SK-N-SH treated with all-trans-retinoic acid at 6 μM for 48 hours (cell line): Measurements from ENCODE around the gene CAMSAP2.

Experiments used
- ATAC-seq: fragments of 200-7000 bp; cut with Tn5 transposase; 3 replicates; pipeline ENCODE4 v1.9.1; 2020; ENCODE audit warnings: mild to moderate bottlenecking, moderate library complexity
- ARNTL ChIP-seq: fragments of 450-650 bp; formaldehyde crosslinking; IDR thresholded peaks from 2 replicates; pipeline ENCODE4 v1.5.0; 2020; ENCODE audit warnings: low read depth, mild to moderate bottlenecking, moderate library complexity, borderline replicate concordance
- ESRRG ChIP-seq: fragments of 250-450 bp; sonication (Bioruptor Pico); IDR thresholded peaks from 2 replicates; pipeline ENCODE4 v1.6.1; 2021; ENCODE audit warnings: mild to moderate bottlenecking
- GLIS3 ChIP-seq: fragments of 250-450 bp; sonication (Bioruptor Pico); IDR thresholded peaks from 2 replicates; pipeline ENCODE4 v1.5.0; 2020; ENCODE audit warnings: mild to moderate bottlenecking, moderate library complexity
- ISL1 ChIP-seq: fragments of 250-450 bp; sonication (Bioruptor Pico); IDR thresholded peaks from 2 replicates; pipeline ENCODE4 v2.1.2; 2022; ENCODE audit warnings: mild to moderate bottlenecking, moderate library complexity
- OSR1 ChIP-seq: fragments of 250-450 bp; sonication (Bioruptor Pico); IDR thresholded peaks from 2 replicates; pipeline ENCODE4 v1.8.0; 2022; ENCODE audit warnings: moderate library complexity, mild to moderate bottlenecking, inconsistent platforms
- PPARA ChIP-seq: fragments of 250-450 bp; sonication (Bioruptor Pico); IDR thresholded peaks from 2 replicates; pipeline ENCODE4 v1.5.0; 2020; ENCODE audit warnings: mild to moderate bottlenecking, borderline replicate concordance
- RARB ChIP-seq: fragments of 250-450 bp; sonication (Bioruptor Pico); IDR thresholded peaks from 2 replicates; pipeline ENCODE4 v1.8.0; 2021; ENCODE audit warnings: mild to moderate bottlenecking, moderate library complexity
- SNAI2 ChIP-seq: fragments of 250-450 bp; sonication (Bioruptor Pico); IDR thresholded peaks from 2 replicates; pipeline ENCODE4 v1.5.0; 2020; ENCODE audit warnings: mild to moderate bottlenecking, moderate library complexity
- TCF4 ChIP-seq: fragments of 250-450 bp; sonication (Bioruptor Pico); IDR thresholded peaks from 2 replicates; pipeline ENCODE4 v1.8.0; 2021; ENCODE audit warnings: mild to moderate bottlenecking, moderate library complexity, borderline replicate concordance
- TOX ChIP-seq: fragments of 250-450 bp; sonication (Bioruptor Pico); IDR thresholded peaks from 2 replicates; pipeline ENCODE4 v1.8.0; 2021; ENCODE audit warnings: mild to moderate bottlenecking, moderate library complexity, borderline replicate concordance
- ZC3H10 ChIP-seq: fragments of 250-450 bp; sonication (Bioruptor Pico); IDR thresholded peaks from 2 replicates; pipeline ENCODE4 v1.5.1; 2021; ENCODE audit warnings: mild to moderate bottlenecking, moderate library complexity
- ZFP3 ChIP-seq: fragments of 250-450 bp; sonication (Bioruptor Pico); IDR thresholded peaks from 2 replicates; pipeline ENCODE4 v1.5.0; 2020; ENCODE audit warnings: mild to moderate bottlenecking, moderate library complexity
- ZFP30 ChIP-seq: fragments of 450-650 bp; formaldehyde crosslinking; IDR thresholded peaks from 2 replicates; pipeline ENCODE4 v1.5.0; 2022; ENCODE audit warnings: mild to moderate bottlenecking, moderate library complexity
- ZNF565 ChIP-seq: fragments of 450-650 bp; formaldehyde crosslinking; conservative IDR thresholded peaks from 2 replicates; pipeline ENCODE4 v1.5.0; 2020; ENCODE audit warnings: low read depth, mild to moderate bottlenecking, moderate library complexity
- ZNF70 ChIP-seq: fragments of 450-650 bp; formaldehyde crosslinking; IDR thresholded peaks from 2 replicates; pipeline ENCODE4 v1.5.0; 2020; ENCODE audit warnings: mild to moderate bottlenecking, moderate library complexity
- ZNF8 ChIP-seq: fragments of 450-650 bp; formaldehyde crosslinking; IDR thresholded peaks from 2 replicates; pipeline ENCODE4 v1.5.0; 2020; ENCODE audit warnings: mild to moderate bottlenecking, moderate library complexity
- TF ChIP-seq, protein P1 (sequence below): fragments of 250-450 bp; sonication (Bioruptor Pico); IDR thresholded peaks from 2 replicates; pipeline ENCODE4 v1.8.0; 2020; ENCODE audit warnings: mild to moderate bottlenecking, moderate library complexity, borderline replicate concordance
- TF ChIP-seq, protein P2 (sequence below): fragments of 250-450 bp; sonication (Bioruptor Pico); IDR thresholded peaks from 2 replicates; pipeline ENCODE4 v1.5.1; 2021; ENCODE audit warnings: mild to moderate bottlenecking, moderate library complexity
- TF ChIP-seq, protein P3 (sequence below): fragments of 250-450 bp; sonication (Bioruptor Pico); IDR thresholded peaks from 2 replicates; pipeline ENCODE4 v1.5.0; 2020; ENCODE audit warnings: mild to moderate bottlenecking, moderate library complexity
- TF ChIP-seq, protein P4 (sequence below): fragments of 250-450 bp; sonication (Bioruptor Pico); IDR thresholded peaks from 2 replicates; pipeline ENCODE4 v1.8.0; 2021; ENCODE audit warnings: low read depth, mild to moderate bottlenecking, moderate library complexity, borderline replicate concordance
- TF ChIP-seq, protein P5 (sequence below): fragments of 250-450 bp; sonication (Bioruptor Pico); IDR thresholded peaks from 2 replicates; pipeline ENCODE4 v1.5.1; 2020; ENCODE audit warnings: low read depth, mild to moderate bottlenecking, moderate library complexity

CAMSAP2 gene

DNA sequence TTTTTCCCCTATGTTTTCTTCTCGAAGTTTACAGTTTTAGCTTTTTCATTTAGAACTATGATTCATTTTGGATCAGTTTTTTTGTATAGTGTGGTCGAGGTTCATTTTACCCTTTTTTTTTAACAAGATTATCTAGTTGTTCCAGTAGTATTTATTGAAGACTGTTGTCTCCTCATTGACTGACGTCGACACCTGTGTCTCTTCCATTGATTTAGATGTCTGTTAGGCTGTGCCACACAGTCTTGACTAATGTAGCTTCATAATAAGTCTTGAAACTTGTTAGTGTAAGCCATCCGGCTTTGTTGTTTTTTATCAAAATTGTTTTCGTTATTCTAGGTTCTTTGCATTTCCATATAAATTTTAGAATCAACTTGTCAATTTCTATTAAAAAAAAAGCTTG, 45.2 kb downstream of the CAMSAP2 start:
- ATAC-seq: no peak
- TF ChIP-seq ZNF70 (CRISPR knock-in tag) (no peak), PPARA (CRISPR knock-in tag) (no peak), ZNF565 (CRISPR knock-in tag) (no peak), ZFP3 (CRISPR knock-in tag) (no peak), ZC3H10 (CRISPR knock-in tag) (no peak), ZNF8 (no peak), TCF4 (CRISPR knock-in tag) (no peak), ZFP30 (no peak), OSR1 (CRISPR knock-in tag) (no peak), TOX (CRISPR knock-in tag) (no peak), RARB (CRISPR knock-in tag) (no peak), ESRRG (CRISPR knock-in tag) (no peak), ISL1 (CRISPR knock-in tag) (no peak), SNAI2 (no peak)
- TF ChIP-seq, protein P1, sequence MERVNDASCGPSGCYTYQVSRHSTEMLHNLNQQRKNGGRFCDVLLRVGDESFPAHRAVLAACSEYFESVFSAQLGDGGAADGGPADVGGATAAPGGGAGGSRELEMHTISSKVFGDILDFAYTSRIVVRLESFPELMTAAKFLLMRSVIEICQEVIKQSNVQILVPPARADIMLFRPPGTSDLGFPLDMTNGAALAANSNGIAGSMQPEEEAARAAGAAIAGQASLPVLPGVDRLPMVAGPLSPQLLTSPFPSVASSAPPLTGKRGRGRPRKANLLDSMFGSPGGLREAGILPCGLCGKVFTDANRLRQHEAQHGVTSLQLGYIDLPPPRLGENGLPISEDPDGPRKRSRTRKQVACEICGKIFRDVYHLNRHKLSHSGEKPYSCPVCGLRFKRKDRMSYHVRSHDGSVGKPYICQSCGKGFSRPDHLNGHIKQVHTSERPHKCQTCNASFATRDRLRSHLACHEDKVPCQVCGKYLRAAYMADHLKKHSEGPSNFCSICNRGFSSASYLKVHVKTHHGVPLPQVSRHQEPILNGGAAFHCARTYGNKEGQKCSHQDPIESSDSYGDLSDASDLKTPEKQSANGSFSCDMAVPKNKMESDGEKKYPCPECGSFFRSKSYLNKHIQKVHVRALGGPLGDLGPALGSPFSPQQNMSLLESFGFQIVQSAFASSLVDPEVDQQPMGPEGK: no peak
- TF ChIP-seq, protein P2, sequence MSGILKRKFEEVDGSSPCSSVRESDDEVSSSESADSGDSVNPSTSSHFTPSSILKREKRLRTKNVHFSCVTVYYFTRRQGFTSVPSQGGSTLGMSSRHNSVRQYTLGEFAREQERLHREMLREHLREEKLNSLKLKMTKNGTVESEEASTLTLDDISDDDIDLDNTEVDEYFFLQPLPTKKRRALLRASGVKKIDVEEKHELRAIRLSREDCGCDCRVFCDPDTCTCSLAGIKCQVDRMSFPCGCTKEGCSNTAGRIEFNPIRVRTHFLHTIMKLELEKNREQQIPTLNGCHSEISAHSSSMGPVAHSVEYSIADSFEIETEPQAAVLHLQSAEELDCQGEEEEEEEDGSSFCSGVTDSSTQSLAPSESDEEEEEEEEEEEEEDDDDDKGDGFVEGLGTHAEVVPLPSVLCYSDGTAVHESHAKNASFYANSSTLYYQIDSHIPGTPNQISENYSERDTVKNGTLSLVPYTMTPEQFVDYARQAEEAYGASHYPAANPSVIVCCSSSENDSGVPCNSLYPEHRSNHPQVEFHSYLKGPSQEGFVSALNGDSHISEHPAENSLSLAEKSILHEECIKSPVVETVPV (CRISPR knock-in tag): no peak
- TF ChIP-seq, protein P3, sequence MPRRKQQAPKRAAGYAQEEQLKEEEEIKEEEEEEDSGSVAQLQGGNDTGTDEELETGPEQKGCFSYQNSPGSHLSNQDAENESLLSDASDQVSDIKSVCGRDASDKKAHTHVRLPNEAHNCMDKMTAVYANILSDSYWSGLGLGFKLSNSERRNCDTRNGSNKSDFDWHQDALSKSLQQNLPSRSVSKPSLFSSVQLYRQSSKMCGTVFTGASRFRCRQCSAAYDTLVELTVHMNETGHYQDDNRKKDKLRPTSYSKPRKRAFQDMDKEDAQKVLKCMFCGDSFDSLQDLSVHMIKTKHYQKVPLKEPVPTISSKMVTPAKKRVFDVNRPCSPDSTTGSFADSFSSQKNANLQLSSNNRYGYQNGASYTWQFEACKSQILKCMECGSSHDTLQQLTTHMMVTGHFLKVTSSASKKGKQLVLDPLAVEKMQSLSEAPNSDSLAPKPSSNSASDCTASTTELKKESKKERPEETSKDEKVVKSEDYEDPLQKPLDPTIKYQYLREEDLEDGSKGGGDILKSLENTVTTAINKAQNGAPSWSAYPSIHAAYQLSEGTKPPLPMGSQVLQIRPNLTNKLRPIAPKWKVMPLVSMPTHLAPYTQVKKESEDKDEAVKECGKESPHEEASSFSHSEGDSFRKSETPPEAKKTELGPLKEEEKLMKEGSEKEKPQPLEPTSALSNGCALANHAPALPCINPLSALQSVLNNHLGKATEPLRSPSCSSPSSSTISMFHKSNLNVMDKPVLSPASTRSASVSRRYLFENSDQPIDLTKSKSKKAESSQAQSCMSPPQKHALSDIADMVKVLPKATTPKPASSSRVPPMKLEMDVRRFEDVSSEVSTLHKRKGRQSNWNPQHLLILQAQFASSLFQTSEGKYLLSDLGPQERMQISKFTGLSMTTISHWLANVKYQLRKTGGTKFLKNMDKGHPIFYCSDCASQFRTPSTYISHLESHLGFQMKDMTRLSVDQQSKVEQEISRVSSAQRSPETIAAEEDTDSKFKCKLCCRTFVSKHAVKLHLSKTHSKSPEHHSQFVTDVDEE (CRISPR knock-in tag): no peak

DNA sequence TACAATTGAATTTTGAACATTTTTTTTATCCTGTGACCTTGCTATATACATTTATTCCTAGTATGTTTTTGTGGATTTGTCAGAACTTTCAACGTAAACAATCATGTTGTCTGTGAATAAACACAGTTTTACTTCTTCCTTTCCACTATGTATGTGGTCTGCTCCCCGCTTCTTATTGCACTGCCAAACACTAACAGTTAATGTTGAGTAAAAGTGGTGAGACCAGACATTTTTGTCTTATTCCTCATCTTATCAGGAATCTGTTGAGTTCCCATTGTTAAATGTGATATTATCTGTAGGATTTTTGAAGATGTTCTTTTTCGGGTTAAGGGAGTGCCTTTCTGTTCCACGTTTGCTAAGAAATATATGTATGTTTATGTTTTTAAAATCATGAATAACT, 45.9 kb downstream of the CAMSAP2 start:
- TF ChIP-seq TOX (CRISPR knock-in tag) (no peak), GLIS3 (CRISPR knock-in tag) (no peak), ARNTL (CRISPR knock-in tag) (no peak)
- TF ChIP-seq, protein P2 (CRISPR knock-in tag): no peak
- TF ChIP-seq, all 23 proteins: peak for 0
- no peak for ATAC-seq

DNA sequence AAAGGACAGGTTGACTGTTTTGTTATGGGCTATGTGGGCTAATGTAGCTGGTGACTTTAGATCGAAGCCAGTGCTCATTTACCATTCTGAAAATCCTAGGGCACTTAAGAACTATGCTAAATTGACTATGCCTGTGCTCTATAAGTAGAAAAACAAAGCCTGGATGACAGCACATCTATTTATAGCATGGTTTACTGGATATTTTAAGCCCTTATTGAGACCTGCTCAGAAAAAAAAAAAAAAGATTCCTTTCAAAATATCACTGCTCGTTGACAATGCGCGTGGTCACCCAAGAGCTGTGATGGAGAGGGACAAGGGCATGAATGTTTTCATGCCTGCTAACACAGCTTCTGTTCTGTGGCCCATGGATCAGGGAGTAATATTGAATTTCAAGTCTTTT, 48.1 kb downstream of the CAMSAP2 start:
- no peak for ATAC-seq
- TF ChIP-seq, protein P1: no peak
- TF ChIP-seq ZNF565 (CRISPR knock-in tag): no peak
- TF ChIP-seq, protein P4, sequence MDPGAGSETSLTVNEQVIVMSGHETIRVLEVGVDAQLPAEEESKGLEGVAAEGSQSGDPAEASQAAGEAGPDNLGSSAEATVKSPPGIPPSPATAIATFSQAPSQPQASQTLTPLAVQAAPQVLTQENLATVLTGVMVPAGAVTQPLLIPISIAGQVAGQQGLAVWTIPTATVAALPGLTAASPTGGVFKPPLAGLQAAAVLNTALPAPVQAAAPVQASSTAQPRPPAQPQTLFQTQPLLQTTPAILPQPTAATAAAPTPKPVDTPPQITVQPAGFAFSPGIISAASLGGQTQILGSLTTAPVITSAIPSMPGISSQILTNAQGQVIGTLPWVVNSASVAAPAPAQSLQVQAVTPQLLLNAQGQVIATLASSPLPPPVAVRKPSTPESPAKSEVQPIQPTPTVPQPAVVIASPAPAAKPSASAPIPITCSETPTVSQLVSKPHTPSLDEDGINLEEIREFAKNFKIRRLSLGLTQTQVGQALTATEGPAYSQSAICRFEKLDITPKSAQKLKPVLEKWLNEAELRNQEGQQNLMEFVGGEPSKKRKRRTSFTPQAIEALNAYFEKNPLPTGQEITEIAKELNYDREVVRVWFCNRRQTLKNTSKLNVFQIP (CRISPR knock-in tag): no peak
- TF ChIP-seq TCF4 (CRISPR knock-in tag): no peak
- no peak for TF ChIP-seq ESRRG (CRISPR knock-in tag)
- no peak for TF ChIP-seq ZFP3 (CRISPR knock-in tag)
- no peak for TF ChIP-seq OSR1 (CRISPR knock-in tag)
- TF ChIP-seq, protein P5, sequence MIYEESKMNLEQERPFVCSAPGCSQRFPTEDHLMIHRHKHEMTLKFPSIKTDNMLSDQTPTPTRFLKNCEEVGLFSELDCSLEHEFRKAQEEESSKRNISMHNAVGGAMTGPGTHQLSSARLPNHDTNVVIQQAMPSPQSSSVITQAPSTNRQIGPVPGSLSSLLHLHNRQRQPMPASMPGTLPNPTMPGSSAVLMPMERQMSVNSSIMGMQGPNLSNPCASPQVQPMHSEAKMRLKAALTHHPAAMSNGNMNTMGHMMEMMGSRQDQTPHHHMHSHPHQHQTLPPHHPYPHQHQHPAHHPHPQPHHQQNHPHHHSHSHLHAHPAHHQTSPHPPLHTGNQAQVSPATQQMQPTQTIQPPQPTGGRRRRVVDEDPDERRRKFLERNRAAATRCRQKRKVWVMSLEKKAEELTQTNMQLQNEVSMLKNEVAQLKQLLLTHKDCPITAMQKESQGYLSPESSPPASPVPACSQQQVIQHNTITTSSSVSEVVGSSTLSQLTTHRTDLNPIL (CRISPR knock-in tag): no peak
- TF ChIP-seq RARB (CRISPR knock-in tag): no peak
